Immature natural killer cell (primary cell): ENCODE data around the gene SPTLC2. TPM values are rescaled to one million over a fixed set of nuclear protein-coding genes. Genes with fewer than 3 reads are reported as not detected.
A peak's percentile ranks its signal among the peaks of the same experiment; 100 is the strongest.
"Not testable (repeated sequence)": the region's sequence is repeated elsewhere in the genome, so short reads cannot be mapped to it uniquely, and the experiment has no call there.

Experiments
- DNase-seq, 3 donors: peaks; one replicate each; pipeline ENCODE4 v3.0.0; 2022; ENCODE audit warnings: mixed read lengths in 1 of 3
- H3K27ac Mint-ChIP-seq, 6 donors: one replicate each; pipeline ENCODE4 v1.8.0; 2020; ENCODE audit warnings: mixed read lengths in 6 of 6, mild to moderate bottlenecking in 5 of 6, inconsistent platforms in 4 of 6, moderate library complexity in 3 of 6
- H3K27me3 Mint-ChIP-seq, 3 donors: one replicate each; pipeline ENCODE4 v1.8.0; 2020 to 2021; ENCODE audit warnings: low read depth in 3 of 3, mild to moderate bottlenecking in 3 of 3, mixed read lengths in 3 of 3, moderate library complexity in 3 of 3, inconsistent platforms in 1 of 3
- H3K36me3 Mint-ChIP-seq, 3 donors: one replicate each; pipeline ENCODE4 v1.8.0; 2020; ENCODE audit warnings: mixed read lengths in 3 of 3, inconsistent platforms in 2 of 3, mild to moderate bottlenecking in 2 of 3
- H3K4me1 Mint-ChIP-seq, 2 donors: one replicate each; pipeline ENCODE4 v1.8.0; 2020; ENCODE audit warnings: inconsistent platforms in 2 of 2, mild to moderate bottlenecking in 2 of 2, mixed read lengths in 2 of 2, moderate library complexity in 1 of 2
- H3K4me3 Mint-ChIP-seq, 5 donors: one replicate each; pipeline ENCODE4 v1.8.0; 2020; ENCODE audit warnings: mild to moderate bottlenecking in 5 of 5, mixed read lengths in 5 of 5, inconsistent platforms in 3 of 5, moderate library complexity in 3 of 5
- H3K9me3 Mint-ChIP-seq, 6 donors: one replicate each; pipeline ENCODE4 v1.8.0; 2020; ENCODE audit warnings: mild to moderate bottlenecking in 6 of 6, mixed read lengths in 6 of 6, inconsistent platforms in 4 of 6, moderate library complexity in 3 of 6
- polyA plus RNA-seq, 3 donors: library from polyadenylated mRNA; unstranded; fragments of 300-500 nt; fragmentation: Illumina TruSeq; gene quantifications; one replicate each; pipeline ENCODE4 v1.2.3, GENCODE V29; 2021

SPTLC2 gene, protein sequence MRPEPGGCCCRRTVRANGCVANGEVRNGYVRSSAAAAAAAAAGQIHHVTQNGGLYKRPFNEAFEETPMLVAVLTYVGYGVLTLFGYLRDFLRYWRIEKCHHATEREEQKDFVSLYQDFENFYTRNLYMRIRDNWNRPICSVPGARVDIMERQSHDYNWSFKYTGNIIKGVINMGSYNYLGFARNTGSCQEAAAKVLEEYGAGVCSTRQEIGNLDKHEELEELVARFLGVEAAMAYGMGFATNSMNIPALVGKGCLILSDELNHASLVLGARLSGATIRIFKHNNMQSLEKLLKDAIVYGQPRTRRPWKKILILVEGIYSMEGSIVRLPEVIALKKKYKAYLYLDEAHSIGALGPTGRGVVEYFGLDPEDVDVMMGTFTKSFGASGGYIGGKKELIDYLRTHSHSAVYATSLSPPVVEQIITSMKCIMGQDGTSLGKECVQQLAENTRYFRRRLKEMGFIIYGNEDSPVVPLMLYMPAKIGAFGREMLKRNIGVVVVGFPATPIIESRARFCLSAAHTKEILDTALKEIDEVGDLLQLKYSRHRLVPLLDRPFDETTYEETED
- 10 to 100 TPM; 25.2 to 35.2 (median 32.3) TPM for polyA plus RNA-seq

DNA sequence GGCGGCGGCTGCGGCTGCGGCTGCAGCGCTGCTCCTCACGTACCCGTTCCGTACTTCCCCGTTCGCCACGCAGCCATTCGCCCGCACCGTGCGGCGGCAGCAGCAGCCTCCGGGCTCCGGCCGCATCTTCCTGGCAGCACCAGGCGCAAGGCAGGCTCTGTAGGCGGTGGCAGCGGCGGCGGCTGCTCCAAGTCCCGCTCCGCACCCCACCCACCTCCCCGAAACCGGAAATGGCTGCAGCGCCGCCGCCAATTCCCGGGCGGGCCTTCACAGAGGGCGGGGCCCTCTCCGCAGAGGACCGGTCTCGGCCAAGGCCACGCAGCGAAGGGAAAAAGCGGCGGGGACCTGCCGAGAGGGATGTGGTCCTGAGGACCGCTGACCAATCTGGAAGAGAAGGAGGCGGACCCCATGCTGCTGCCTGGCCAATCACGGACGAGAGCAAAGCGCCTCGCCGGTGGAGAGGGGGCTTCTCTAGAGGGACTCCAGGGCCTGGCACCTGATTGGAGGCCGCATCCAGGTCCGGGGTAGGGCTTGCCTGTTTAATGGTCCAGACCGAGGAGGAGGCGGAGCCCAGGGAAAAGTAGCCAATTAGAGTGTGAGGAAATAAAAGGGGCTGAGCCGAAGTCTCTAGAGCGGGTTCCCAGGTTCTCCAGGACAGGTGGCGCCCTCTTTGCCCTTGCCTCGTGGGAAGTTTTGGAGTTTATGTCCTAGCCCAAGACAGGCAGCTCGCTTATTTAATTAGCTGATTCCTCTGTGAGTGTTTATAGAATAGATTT lies at the start of gene SPTLC2:
Gene SPTLC2 (minus strand): TSS at position 184 of the 776 bp plus-strand sequence. CDS start 58 bp downstream, at position 126.
- no peaks in the 10 kb centered on the region for H3K9me3 Mint-ChIP-seq
- H3K27me3 Mint-ChIP-seq, result peaks cover 2 to 6% (median 4%) of the 10 kb centered on the region in 3 donors
- H3K4me3 Mint-ChIP-seq, result peak within 1 kb of the TSS; percentile 87 to 97 (median 91)
- peak; percentile 98 for DNase-seq
- H3K4me1 Mint-ChIP-seq, result peaks cover 46 to 52% of the 10 kb centered on the region in 2 donors
- H3K36me3 Mint-ChIP-seq, result peaks cover 0 to 3% (median 0%) of the 10 kb centered on the region in 3 donors
- H3K27ac Mint-ChIP-seq, result peak within 1 kb of the TSS; percentile 78 to 96 (median 89)

DNA sequence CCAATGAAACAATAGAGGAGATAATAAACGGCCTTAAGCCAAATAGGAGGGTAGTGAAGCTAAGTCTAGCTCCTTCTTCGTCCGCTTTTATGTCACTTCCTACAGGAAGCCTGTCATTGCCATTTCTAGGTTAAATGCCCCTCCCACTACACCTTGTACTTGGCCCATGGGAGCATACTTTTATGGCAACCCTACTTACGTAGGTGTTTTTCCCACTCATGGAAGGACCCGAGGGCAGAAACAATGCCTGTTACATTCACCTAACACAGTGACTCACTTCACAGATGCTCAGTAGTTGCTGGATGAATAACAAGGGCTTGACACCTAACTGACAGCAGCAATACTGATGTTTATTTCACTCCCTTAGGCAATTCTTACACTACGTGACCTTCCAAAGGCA lies 46.9 kb upstream of the SPTLC2 start:
- Mint-ChIP-seq H3K4me1 (no peaks in the 10 kb centered on the region), H3K36me3 (peaks cover 0 to 4% (median 0%) of the 10 kb centered on the region in 3 donors), H3K9me3 (no peaks in the 10 kb centered on the region), H3K4me3 (no peak overlapping the region), H3K27ac (no peak overlapping the region), H3K27me3 (peaks cover 0 to 2% (median under 1%) of the 10 kb centered on the region in 3 donors)
- DNase-seq, result no peak

DNA sequence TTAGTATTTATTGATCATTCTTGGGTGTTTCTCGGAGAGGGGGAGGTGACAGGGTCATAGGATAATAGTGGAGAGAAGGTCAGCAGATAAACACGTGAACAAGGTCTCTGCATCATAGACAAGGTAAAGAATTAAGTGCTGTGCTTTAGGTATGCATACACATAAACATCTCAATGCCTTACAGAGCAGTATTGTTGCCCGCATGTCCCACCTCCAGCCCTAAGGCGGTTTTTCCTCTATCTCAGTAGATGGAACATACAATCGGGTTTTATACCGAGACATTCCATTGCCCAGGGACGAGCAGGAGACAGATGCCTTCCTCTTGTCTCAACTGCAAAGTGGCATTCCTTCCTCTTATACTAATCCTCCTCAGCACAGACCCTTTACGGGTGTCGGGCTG lies 45.1 kb upstream of the SPTLC2 start:
- H3K4me3 Mint-ChIP-seq, H3K9me3 Mint-ChIP-seq, H3K36me3 Mint-ChIP-seq, H3K27me3 Mint-ChIP-seq, DNase-seq, H3K27ac Mint-ChIP-seq, H3K4me1 Mint-ChIP-seq: not testable (repeated sequence)

DNA sequence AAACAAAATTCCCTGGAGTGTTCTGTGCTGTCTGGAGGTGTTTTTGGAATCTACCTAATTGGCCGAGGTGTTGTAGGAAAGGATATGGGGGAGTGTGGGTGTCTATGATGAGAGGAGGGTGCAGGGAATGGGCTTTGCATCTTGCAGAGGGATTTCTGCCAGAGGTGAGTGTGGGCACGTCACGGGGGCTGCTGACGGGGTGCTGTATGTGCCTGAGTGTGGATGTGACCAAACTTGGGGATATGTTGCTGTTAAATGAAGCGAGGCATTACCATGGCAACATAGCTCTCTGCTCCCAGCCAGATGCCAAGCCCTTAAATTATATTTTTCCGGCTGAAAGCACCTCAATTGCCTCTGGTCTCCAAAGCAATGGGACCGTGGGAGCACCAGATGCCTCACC lies 44.3 kb upstream of the SPTLC2 start:
- peaks cover 0 to 1% (median 0%) of the 10 kb centered on the region in 6 donors for H3K9me3 Mint-ChIP-seq

DNA sequence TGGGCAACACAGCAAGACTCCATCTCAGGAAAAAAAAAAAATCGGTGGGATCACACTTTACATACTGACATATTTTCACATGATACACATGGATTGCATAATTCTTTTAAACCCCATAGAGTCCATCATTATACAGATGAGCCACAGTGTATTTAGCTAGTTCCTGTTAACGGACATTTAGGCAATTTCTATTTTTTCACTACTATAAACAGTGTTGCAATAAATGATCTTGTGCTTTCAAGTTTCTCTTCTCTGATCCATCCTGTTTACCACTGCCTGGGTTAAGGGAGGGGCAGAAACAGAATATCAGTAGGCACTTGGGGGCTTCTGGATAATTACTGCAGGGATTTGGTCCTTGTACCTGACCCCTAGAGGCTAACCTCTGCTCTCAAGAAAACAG lies 43.4 kb upstream of the SPTLC2 start:
- no peak for DNase-seq
- peaks cover 0 to 4% (median 0%) of the 10 kb centered on the region in 3 donors for H3K36me3 Mint-ChIP-seq
- H3K27me3 Mint-ChIP-seq, result peaks cover 0 to 2% (median 0%) of the 10 kb centered on the region in 3 donors
- peaks cover 0 to 1% (median 0%) of the 10 kb centered on the region in 6 donors for H3K9me3 Mint-ChIP-seq
- no peaks in the 10 kb centered on the region for H3K4me1 Mint-ChIP-seq
- H3K4me3 Mint-ChIP-seq, result no peak overlapping the region
- H3K27ac Mint-ChIP-seq, result no peak overlapping the region

More for the DNA sequence above, 44.3 kb upstream of the SPTLC2 start:
- Mint-ChIP-seq H3K27me3 (peaks cover 0 to 2% (median 0%) of the 10 kb centered on the region in 3 donors), H3K4me1 (no peaks in the 10 kb centered on the region), H3K4me3 (no peak overlapping the region), H3K36me3 (peaks cover 0 to 4% (median 0%) of the 10 kb centered on the region in 3 donors), H3K27ac (no peak overlapping the region)
- no peak for DNase-seq

DNA sequence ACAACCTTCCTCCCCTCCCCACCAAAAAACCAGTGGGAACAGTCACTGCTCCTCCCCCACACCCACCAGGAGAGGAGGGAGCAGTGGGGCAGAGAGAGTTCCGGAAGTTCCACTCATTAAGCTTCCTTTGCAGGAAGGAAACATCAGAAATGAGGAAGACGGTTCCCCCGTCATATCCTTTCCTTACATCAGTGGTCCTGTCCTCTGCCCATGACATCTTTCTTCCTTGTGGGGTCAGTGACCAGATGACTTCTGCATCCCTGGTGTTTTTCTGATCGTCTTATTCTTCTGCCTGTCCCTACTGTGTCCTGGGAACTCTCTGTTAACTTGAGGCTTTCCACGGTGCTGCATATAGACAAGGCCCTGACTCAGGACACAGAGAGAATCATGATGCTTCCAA lies 40.8 kb upstream of the SPTLC2 start:
- DNase-seq, result no peak
- H3K4me3 Mint-ChIP-seq, result no peak overlapping the region
- no peaks in the 10 kb centered on the region for H3K4me1 Mint-ChIP-seq
- H3K27ac Mint-ChIP-seq, result no peak overlapping the region
- H3K36me3 Mint-ChIP-seq, result no peaks in the 10 kb centered on the region
- peaks cover 0 to 1% (median 0%) of the 10 kb centered on the region in 6 donors for H3K9me3 Mint-ChIP-seq
- H3K27me3 Mint-ChIP-seq, result peaks cover 0 to 2% (median 0%) of the 10 kb centered on the region in 3 donors

DNA sequence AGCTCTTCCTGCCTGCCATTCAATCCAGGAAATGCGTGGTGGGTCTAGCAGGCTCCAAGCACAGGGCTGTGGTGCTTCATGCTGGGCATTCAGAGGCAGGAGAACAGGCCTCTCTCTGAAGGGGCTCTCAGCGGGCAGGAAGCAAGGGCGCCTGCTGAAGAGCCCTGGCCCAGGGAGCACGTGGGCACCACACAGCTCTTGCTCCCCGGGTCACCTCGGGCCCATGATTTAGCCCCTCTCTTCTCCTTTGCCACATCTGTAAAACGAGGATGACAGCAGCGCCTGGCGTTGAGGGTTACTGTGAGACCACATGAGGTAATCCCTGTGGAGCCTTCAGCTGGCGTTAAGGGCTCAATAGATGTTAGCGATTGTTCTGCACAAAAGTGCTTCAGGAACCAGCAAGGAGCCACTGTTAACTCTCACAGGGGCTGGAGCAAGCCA lies 37.6 kb upstream of the SPTLC2 start:
- Mint-ChIP-seq H3K4me3 (no peak overlapping the region), H3K4me1 (no peaks in the 10 kb centered on the region), H3K9me3 (peaks cover 0 to 1% (median 0%) of the 10 kb centered on the region in 6 donors), H3K27ac (no peak overlapping the region), H3K27me3 (no peaks in the 10 kb centered on the region), H3K36me3 (no peaks in the 10 kb centered on the region)
- DNase-seq, result no peak

DNA sequence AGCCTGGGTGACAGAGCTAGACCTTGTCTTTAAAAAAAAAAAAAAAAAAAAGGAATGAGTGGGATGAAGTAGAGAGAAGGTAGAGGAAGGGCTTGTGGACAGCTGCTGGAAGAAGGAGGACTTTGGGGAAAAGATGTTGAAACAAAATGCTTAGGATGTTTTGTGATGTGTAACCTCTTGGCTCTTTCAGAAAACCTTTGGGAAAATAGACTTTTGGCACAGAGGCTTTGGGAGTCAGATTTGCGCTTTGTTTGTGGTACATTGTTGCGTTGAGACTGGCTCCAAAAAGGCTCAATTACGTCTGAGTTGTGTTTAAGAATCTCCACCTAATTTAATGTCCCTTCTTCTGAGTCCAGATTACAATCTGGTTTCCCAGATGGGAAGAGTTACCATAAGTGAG lies 32.9 kb upstream of the SPTLC2 start:
- H3K27me3 Mint-ChIP-seq, result peaks cover 0 to 3% (median 0%) of the 10 kb centered on the region in 3 donors
- H3K27ac Mint-ChIP-seq, result no peak overlapping the region
- H3K4me1 Mint-ChIP-seq, result no peaks in the 10 kb centered on the region
- peaks cover 0 to 3% (median 0%) of the 10 kb centered on the region in 3 donors for H3K36me3 Mint-ChIP-seq
- no peaks in the 10 kb centered on the region for H3K9me3 Mint-ChIP-seq
- no peak overlapping the region for H3K4me3 Mint-ChIP-seq
- DNase-seq, result no peak

DNA sequence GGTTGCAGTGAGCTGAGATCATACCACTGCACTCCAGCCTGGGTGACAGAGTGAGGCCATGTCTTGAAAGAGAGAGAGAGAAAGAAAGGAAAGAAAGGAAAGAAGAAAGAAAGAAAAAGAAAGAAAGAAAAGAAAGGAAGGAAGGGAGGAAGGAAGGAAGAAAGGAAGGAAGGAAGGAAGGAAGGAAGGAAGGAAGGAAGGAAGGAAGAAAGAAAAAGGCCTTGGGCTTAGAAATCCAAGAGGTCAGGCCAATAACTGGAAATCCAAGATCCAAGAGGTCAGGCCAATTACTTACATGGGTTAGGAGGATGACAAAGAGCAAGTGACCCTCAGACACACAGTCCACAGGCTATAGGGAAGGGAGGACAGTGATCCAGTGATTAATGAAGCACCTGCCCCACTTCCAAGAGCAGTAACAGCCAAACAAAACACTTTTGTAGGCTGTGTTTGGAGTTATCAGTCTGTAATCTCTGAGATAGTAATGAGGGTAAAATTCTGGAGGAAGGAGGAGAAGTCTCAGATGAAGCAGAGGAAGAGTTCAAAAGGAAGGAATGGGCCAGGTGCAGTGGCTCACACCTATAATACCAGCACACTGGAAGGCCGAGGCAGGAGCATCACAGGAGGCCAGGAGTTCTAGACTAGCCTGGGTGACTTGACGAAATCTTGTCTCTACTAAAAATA lies 32.2 kb upstream of the SPTLC2 start:
- Mint-ChIP-seq H3K4me1 (no peaks in the 10 kb centered on the region), H3K9me3 (no peaks in the 10 kb centered on the region), H3K4me3 (no peak overlapping the region), H3K27me3 (peaks cover 0 to 3% (median 0%) of the 10 kb centered on the region in 3 donors), H3K36me3 (peaks cover 0 to 3% (median 0%) of the 10 kb centered on the region in 3 donors), H3K27ac (no peak overlapping the region)
- no peak for DNase-seq

DNA sequence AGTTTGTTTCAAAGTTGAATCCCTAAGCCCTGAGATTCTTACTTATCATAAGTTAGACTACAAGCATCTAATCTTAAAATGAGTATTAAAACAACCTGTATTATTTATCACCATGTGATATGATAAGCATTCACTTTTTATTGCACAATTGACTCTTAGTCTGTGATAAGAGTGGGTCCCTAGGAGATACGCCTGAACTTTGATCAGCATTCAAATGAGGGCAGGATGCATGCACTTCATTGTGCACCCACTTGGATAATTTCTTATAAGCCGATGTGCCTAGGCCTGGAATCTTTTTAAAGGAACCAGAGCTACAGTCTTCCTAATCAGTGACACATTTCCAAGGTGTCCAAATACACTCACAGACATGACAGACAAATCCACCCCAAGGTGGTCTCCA lies 31.4 kb upstream of the SPTLC2 start:
- Mint-ChIP-seq H3K27ac (no peak overlapping the region), H3K4me3 (no peak overlapping the region), H3K4me1 (no peaks in the 10 kb centered on the region), H3K27me3 (peaks cover 0 to 3% (median 0%) of the 10 kb centered on the region in 3 donors), H3K9me3 (no peaks in the 10 kb centered on the region), H3K36me3 (peaks cover 0 to 3% (median 0%) of the 10 kb centered on the region in 3 donors)
- DNase-seq, result no peak

DNA sequence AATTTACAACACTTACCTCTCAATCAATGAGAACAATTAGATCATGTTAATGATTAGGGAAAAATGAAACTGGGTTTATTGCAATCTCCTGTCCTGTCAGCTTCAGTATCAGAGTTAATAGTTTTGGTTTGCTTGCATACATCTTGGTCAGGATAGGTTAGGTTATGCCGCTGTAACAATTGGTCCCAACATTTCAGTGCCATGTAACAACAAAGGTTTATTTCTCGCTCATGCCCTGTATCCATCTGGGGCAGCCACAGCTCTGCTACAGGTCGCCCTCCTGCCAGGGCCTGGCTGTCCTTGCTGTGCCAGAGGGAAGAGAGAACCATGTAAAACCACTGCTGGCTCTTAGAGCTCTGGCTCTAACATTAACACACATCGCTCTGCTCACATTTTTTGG lies 30.5 kb upstream of the SPTLC2 start:
- peaks cover 6% of the 10 kb centered on the region in 2 donors for H3K4me1 Mint-ChIP-seq
- H3K27me3 Mint-ChIP-seq, result peaks cover 0 to 3% (median 0%) of the 10 kb centered on the region in 3 donors
- H3K27ac Mint-ChIP-seq, result no peak overlapping the region
- H3K36me3 Mint-ChIP-seq, result peaks cover 0 to 3% (median 0%) of the 10 kb centered on the region in 3 donors
- no peak for DNase-seq
- H3K9me3 Mint-ChIP-seq, result no peaks in the 10 kb centered on the region
- H3K4me3 Mint-ChIP-seq, result no peak overlapping the region

DNA sequence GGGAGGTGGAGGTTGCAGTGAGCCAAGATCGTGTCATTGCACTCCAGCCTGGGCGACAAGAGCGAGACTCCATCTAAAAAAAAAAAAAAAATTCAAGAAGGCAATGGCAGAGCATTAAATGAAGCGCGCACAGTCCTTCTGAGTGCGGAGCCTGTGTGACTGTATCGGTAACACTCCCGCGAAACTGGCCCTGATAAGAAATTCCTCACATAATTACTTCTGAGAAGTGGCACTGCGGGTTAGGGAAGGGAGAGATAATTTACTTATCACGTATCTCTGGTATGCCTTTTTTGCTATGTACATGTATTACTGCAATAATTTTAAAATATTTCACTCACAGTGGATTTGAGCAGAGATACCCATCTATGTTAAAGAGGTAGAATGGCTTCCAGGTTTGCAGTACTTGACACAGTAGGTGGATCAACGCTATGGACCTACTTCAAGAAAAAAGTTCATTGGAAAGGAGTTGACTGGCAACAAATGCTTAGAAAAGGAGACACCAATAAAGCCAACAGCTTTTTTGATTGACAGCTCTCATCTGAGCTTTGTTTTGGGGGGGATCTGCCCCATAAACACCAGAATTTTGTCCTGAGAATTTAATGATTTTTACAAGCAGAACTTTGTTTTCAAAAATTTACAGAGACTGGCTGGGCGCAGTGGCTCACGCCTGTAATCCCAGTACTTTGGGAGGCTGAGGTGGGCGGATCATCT lies 29.2 kb upstream of the SPTLC2 start:
- Mint-ChIP-seq H3K27ac (no peak overlapping the region), H3K4me3 (no peak overlapping the region), H3K36me3 (peaks cover 0 to 3% (median 0%) of the 10 kb centered on the region in 3 donors), H3K27me3 (peaks cover 0 to 5% (median 0%) of the 10 kb centered on the region in 3 donors), H3K9me3 (no peaks in the 10 kb centered on the region), H3K4me1 (peaks cover 16 to 17% of the 10 kb centered on the region in 2 donors)
- DNase-seq, result no peak

DNA sequence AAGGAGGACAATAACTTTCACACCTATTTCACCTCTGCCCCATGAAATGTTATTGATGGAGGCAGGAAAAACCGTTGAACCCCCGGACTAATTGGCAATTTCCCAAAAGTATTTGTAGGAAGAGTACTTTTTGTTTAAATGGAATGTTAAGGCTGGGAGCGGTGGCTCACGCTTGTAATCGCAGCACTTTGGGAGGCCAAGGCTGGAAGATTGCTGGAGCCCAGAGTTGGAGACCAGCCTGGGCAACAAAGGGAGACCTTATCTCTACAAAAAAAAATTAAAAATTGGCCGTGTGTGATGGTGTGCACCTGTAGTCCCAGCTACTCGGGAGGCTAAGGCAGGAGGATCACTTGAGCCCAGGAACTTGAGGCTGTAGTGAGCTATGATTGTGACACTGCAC lies 26.0 kb upstream of the SPTLC2 start:
- Mint-ChIP-seq H3K36me3 (no peaks in the 10 kb centered on the region), H3K9me3 (no peaks in the 10 kb centered on the region), H3K27me3 (peaks cover 0 to 1% (median 0%) of the 10 kb centered on the region in 3 donors), H3K27ac (peak overlapping the region; percentile 86 to 95 (median 92)), H3K4me3 (peak overlapping the region; percentile 88 to 94 (median 93)), H3K4me1 (peaks cover 16 to 18% of the 10 kb centered on the region in 2 donors)
- DNase-seq, result no peak
